Measurements from ENCODE around the gene TNXB. TPM values are rescaled to one million over a fixed set of nuclear protein-coding genes. Genes with fewer than 3 reads are reported as not detected.
"Not testable (repeated sequence)": the region's sequence is repeated elsewhere in the genome, so short reads cannot be mapped to it uniquely, and the experiment has no call there.

Gene TNXB
- total RNA-seq, 4 donors from 2014 or later = 223 to 525 (median 326) TPM

GRCh38 chr6:32058511-32058963 is 50.6 kb downstream of the TNXB start:
- Histone ChIP-seq H3K4me3 (no peak overlapping the region), H3K4me1 (peaks cover 0 to 12% (median 6%) of the 10 kb centered on the region in 4 donors), H3K27me3 (no peaks in the 10 kb centered on the region), H3K36me3 (peaks cover 6 to 84% (median 37%) of the 10 kb centered on the region in 4 donors), H3K9me3 (no peaks in the 10 kb centered on the region), H3K27ac (replicated peaks in 1 of 4) (peak overlapping the region in 3 of 4 donors; percentile 20 to 55 (median 41))
- DNase-seq (ENCODE audit: extremely low spot score) = no peak
- intact Hi-C loops (cut with DNase I) = no loop called here
- WGBS = 61% methylated on average over 11 of the region's 11 CpGs
- TF ChIP-seq POLR2AphosphoS5 (IDR thresholded peaks at IDR 0.05) (peak in 1 of 2 donors; percentile 8), EP300 (IDR thresholded peaks at IDR 0.05) (no peak), POLR2A (IDR thresholded peaks at IDR 0.05; ENCODE audit: low read depth) (no peak)

DNA sequence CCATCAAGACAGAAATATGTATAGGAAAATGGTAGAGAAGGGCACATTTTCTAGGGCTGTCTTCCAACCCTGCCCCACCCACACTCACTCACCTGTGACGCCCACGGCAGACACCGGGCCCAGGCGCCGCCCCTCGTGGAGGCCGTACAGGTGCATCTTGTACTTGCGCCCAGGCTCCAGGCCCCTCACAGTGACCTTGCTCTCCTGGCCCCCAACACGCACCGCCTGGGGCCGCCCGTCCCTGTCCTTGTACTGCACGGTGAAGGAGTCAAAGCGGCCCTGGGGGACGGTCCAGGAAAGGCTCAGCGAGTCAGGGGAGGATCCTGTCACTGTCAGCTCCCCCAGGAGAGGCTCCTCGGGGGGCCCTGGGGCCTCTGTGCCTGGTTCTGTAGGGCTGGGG is 51.2 kb downstream of the TNXB start:
- DNase-seq (ENCODE audit: extremely low spot score) = no peak
- intact Hi-C loops (cut with DNase I) = no loop called here
- Histone ChIP-seq H3K36me3 (peaks cover 6 to 86% (median 39%) of the 10 kb centered on the region in 4 donors), H3K27me3 (no peaks in the 10 kb centered on the region), H3K27ac (replicated peaks in 1 of 4) (peak overlapping the region in 3 of 4 donors; percentile 20 to 55 (median 41)), H3K4me3 (no peak overlapping the region), H3K4me1 (peaks cover 0 to 12% (median 6%) of the 10 kb centered on the region in 4 donors), H3K9me3 (no peaks in the 10 kb centered on the region)
- 90% methylated on average over 9 of the region's 17 CpGs for WGBS
- TF ChIP-seq POLR2AphosphoS5 (IDR thresholded peaks at IDR 0.05) (no peak), CTCF (IDR thresholded peaks at IDR 0.05) (no peak)

DNA sequence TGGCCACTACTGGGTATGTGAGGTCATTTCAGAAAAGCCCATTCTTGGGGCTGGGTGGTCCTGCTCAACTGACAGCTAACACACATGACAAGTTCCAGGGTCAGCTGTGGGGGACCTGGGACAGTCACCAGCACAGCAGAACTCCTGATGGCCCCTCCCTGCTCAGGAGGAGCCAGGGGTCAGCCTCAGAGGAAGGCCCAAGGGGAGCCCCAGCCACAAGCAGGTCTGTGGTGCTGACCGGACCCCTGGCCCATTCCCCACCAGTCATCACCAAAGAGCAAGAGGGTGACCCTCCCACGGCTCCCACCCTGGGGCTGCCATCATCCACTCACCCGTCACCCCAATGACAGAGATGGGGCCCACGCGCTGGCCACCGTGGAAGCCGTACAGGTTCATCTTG is 52.9 kb downstream of the TNXB start:
- Histone ChIP-seq H3K9me3 (no peaks in the 10 kb centered on the region), H3K27ac (replicated peaks in 1 of 4) (no peak overlapping the region), H3K4me3 (no peak overlapping the region), H3K4me1 (peaks cover 0 to 12% (median 6%) of the 10 kb centered on the region in 4 donors), H3K27me3 (no peaks in the 10 kb centered on the region), H3K36me3 (peaks cover 0 to 92% (median 37%) of the 10 kb centered on the region in 4 donors)
- TF ChIP-seq POLR2AphosphoS5 (IDR thresholded peaks at IDR 0.05) (no peak), EP300 (IDR thresholded peaks at IDR 0.05) (no peak), CTCF (IDR thresholded peaks at IDR 0.05) (no peak), POLR2A (IDR thresholded peaks at IDR 0.05; ENCODE audit: low read depth) (no peak)
- WGBS = 100% methylated on average over 5 of the region's 7 CpGs
- no peak for DNase-seq (ENCODE audit: extremely low spot score)
- intact Hi-C loops (cut with DNase I) = no loop called here

- H3K9me3 ChIP-seq; H3K4me3 ChIP-seq; DNase-seq (ENCODE audit: extremely low spot score); intact Hi-C loops (cut with DNase I); H3K27me3 ChIP-seq; H3K27ac ChIP-seq (replicated peaks in 1 of 4): not testable (repeated sequence)
- peaks cover 0 to 90% (median 34%) of the 10 kb centered on the region in 4 donors for H3K36me3 ChIP-seq
- H3K4me1 ChIP-seq = peaks cover 0 to 12% (median 6%) of the 10 kb centered on the region in 4 donors
- WGBS = 95% methylated on average over 13 of the region's 21 CpGs
Observed at GRCh38 chr6:32055756-32056155, 53.4 kb downstream of the TNXB start.

DNA sequence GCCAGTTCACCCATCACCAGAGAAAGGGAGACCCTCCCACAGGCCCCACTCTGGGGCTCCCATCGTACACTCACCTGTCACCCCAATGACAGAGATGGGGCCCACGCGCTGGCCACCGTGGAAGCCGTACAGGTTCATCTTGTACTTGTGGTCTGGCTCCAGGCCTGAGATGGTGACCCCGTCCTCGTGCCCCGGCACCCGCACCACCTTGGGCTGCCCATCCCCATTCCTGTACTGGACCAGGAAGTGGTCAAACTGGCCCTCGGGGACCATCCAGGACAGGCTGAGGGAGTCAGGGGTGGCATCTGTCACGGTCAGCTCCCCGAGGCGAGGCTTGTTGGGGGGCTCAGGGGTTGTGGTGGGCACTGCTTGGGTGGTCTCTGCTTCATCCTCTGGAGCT is 55.8 kb downstream of the TNXB start:
- Histone ChIP-seq H3K4me1 (peaks cover 4 to 17% (median 11%) of the 10 kb centered on the region in 4 donors), H3K36me3 (peaks cover 0 to 80% (median 32%) of the 10 kb centered on the region in 4 donors)
- H3K9me3 ChIP-seq; DNase-seq (ENCODE audit: extremely low spot score); H3K27me3 ChIP-seq; intact Hi-C loops (cut with DNase I); H3K4me3 ChIP-seq; H3K27ac ChIP-seq (replicated peaks in 1 of 4): not testable (repeated sequence)
- WGBS = 95% methylated on average over 4 of the region's 13 CpGs

DNA sequence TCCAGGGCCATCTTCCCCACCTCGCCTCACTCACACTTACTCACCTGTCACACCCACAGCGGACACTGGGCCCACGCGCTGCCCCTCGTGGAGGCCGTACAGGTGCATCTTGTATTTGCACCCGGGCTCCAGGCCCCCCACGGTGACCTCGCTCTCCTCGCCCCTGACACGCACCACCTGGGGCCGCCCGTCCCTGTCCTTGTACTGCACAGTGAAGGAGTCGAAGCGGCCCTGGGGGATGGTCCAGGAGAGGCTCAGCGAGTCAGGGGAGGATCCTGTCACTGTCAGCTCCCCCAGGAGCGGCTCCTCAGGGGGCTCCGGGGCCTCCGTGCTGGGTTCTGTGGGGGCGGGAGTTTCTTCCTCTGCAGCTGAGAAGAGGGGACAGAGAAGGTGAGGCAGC is 56.5 kb downstream of the TNXB start:
- Histone ChIP-seq H3K36me3 (peaks cover 0 to 80% (median 26%) of the 10 kb centered on the region in 4 donors), H3K4me1 (peaks cover 11 to 18% (median 16%) of the 10 kb centered on the region in 4 donors)
- H3K9me3 ChIP-seq; H3K4me3 ChIP-seq; H3K27ac ChIP-seq (replicated peaks in 1 of 4); H3K27me3 ChIP-seq; intact Hi-C loops (cut with DNase I); DNase-seq (ENCODE audit: extremely low spot score): not testable (repeated sequence)
- 82% methylated on average over 20 of the region's 20 CpGs for WGBS

- H3K27ac ChIP-seq (replicated peaks in 1 of 4) = peak overlapping the region in 1 of 4 donors; percentile 30
- no peaks in the 10 kb centered on the region for H3K9me3 ChIP-seq
- intact Hi-C loops (cut with DNase I) = no loop called here
- H3K36me3 ChIP-seq = peaks cover 0 to 75% (median 15%) of the 10 kb centered on the region in 4 donors
- 63% methylated on average over 5 of the region's 5 CpGs for WGBS
- no peak overlapping the region for H3K4me3 ChIP-seq
- TF ChIP-seq POLR2AphosphoS5 (IDR thresholded peaks at IDR 0.05) (no peak), CTCF (IDR thresholded peaks at IDR 0.05) (no peak), EP300 (IDR thresholded peaks at IDR 0.05) (no peak), POLR2A (IDR thresholded peaks at IDR 0.05; ENCODE audit: low read depth) (no peak)
- no peaks in the 10 kb centered on the region for H3K27me3 ChIP-seq
- DNase-seq (ENCODE audit: extremely low spot score) = no peak
- H3K4me1 ChIP-seq = peaks cover 28 to 37% (median 32%) of the 10 kb centered on the region in 4 donors
Observed at GRCh38 chr6:32050562-32050961, 58.6 kb downstream of the TNXB start.

DNA sequence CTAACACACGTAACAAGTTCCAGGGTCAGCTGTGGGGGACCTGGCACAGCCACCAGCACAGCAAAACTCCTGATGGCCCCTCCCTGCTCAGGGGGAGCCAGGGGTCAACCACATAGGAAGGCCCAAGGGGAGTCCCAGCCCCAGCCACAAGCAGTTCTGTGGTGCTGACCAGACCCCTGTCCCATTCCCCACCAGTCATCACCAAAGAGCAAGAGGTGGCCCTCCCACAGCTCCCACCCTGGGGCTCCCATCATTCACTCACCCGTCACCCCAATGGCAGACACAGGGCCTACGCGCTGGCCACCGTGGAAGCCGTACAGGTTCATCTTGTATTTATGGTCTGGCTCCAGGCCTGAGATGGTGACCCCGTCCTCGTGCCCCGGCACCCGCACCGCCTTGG is 59.4 kb downstream of the TNXB start:
- H3K27me3 ChIP-seq; DNase-seq (ENCODE audit: extremely low spot score); H3K9me3 ChIP-seq; intact Hi-C loops (cut with DNase I); H3K4me3 ChIP-seq: not testable (repeated sequence)
- H3K36me3 ChIP-seq = peaks cover 0 to 66% (median 12%) of the 10 kb centered on the region in 4 donors
- peaks cover 28 to 37% (median 32%) of the 10 kb centered on the region in 4 donors for H3K4me1 ChIP-seq
- WGBS = 88% methylated on average over 1 of the region's 11 CpGs
- peak overlapping the region in 3 of 4 donors; percentile 0 to 39 (median 15) for H3K27ac ChIP-seq (replicated peaks in 1 of 4)

- intact Hi-C loops (cut with DNase I) = not testable (repeated sequence)
Observed at GRCh38 chr6:32049149-32049548, 60.0 kb downstream of the TNXB start.

More at GRCh38 chr6:32049149-32049548, 60.0 kb downstream of the TNXB start:
- Histone ChIP-seq H3K27ac (replicated peaks in 1 of 4) (peak overlapping the region in 3 of 4 donors; percentile 0 to 39 (median 15)), H3K36me3 (peaks cover 0 to 61% (median 12%) of the 10 kb centered on the region in 4 donors), H3K4me1 (peaks cover 28 to 37% (median 32%) of the 10 kb centered on the region in 4 donors)
- not testable (repeated sequence) for H3K9me3 ChIP-seq; H3K4me3 ChIP-seq; DNase-seq (ENCODE audit: extremely low spot score); H3K27me3 ChIP-seq
- WGBS = 90% methylated on average over 17 of the region's 21 CpGs

Data from esophagus muscularis mucosa (tissue), 4 donors.